Adipose tissue (tissue), 3 donors: ENCODE results near the gene TMEM9B. TPM values are rescaled to one million over a fixed set of nuclear protein-coding genes. Genes with fewer than 3 reads are reported as not detected.
A peak's percentile ranks its signal among the peaks of the same experiment; 100 is the strongest.
"Not testable (repeated sequence)": the region's sequence is repeated elsewhere in the genome, so short reads cannot be mapped to it uniquely, and the experiment has no call there.

ENCODE experiments used
- H3K27ac ChIP-seq: one replicate; pipeline ENCODE4 v1.5.1; 2013; ENCODE audit warnings: low read depth, low read length
- WGBS, 3 donors: extraction: QIAGEN DNeasy Blood & Tissue Kit; methylation state at CpG; one replicate each; pipeline ENCODE4 v1.1.7; 2013; 5-methylcytosine and 5-hydroxymethylcytosine counted together
- polyA plus RNA-seq, 3 donors: library from polyadenylated mRNA; stranded (reverse); fragments of 200-250 nt; gene quantifications; one replicate each; pipeline ENCODE4 v1.2.3, GENCODE V29; 2013
- donor health status: healthy with polysubstance abuse.
- donor health status: Bipolar disorder and iron deficiency.
- donor health status: healthy.

Gene TMEM9B
- polyA plus RNA-seq: 10 to 100 TPM; 25.2 to 32.0 (median 28.2) TPM

GRCh38 chr11:8964324-8965320, at the start of gene TMEM9B:
TMEM9B (minus strand) TSS chr11:8964442; CDS start chr11:8964313, 129 bp downstream.
- H3K27ac ChIP-seq: peak within 1 kb of the TSS; percentile 70
- WGBS, 3 donors: 0% methylated on average over 64 to 67 of the region's 67 CpGs

GRCh38 chr11:9013373-9013772, 49.1 kb upstream of the TMEM9B start:
- no peak overlapping the region for H3K27ac ChIP-seq
- WGBS, 3 donors: 85 to 94% (median 88%) methylated on average over 4 of the region's 4 CpGs

GRCh38 chr11:9009538-9009937, 45.3 kb upstream of the TMEM9B start:
- H3K27ac ChIP-seq: not testable (repeated sequence)
- 55 to 81% (median 71%) methylated on average over 1 of the region's 1 CpG for WGBS, 3 donors

- H3K27ac ChIP-seq: no peak overlapping the region
These were observed 44.4 kb upstream of the TMEM9B start for GRCh38 chr11:9008661-9009060.

GRCh38 chr11:9008011-9008550, 43.8 kb upstream of the TMEM9B start:
- no peak overlapping the region for H3K27ac ChIP-seq
- 65 to 73% (median 69%) methylated on average over 3 of the region's 3 CpGs for WGBS, 3 donors

More at GRCh38 chr11:9008661-9009060, 44.4 kb upstream of the TMEM9B start:
- WGBS, 3 donors: 67 to 85% (median 76%) methylated on average over 1 of the region's 1 CpG

- no peak overlapping the region for H3K27ac ChIP-seq
- WGBS, 3 donors: 76 to 88% (median 83%) methylated on average over 4 of the region's 4 CpGs
These were observed 40.8 kb upstream of the TMEM9B start for GRCh38 chr11:9005087-9005486.

GRCh38 chr11:9004183-9004926, 40.1 kb upstream of the TMEM9B start:
- 7 to 11% (median 8%) methylated on average over 59 to 69 of the region's 69 CpGs for WGBS, 3 donors
- no peak overlapping the region for H3K27ac ChIP-seq

GRCh38 chr11:9003573-9004182, 39.4 kb upstream of the TMEM9B start, which contains the start of gene NRIP3:
NRIP3 (minus strand) TSS chr11:9004001; CDS start chr11:9003935, 66 bp downstream.
- no peak within 1 kb of the TSS for H3K27ac ChIP-seq
- 1 to 2% (median 2%) methylated on average over 65 to 83 of the region's 83 CpGs for WGBS, 3 donors

- no peak overlapping the region for H3K27ac ChIP-seq
- WGBS, 3 donors: 13 to 15% (median 15%) methylated on average over 7 to 8 of the region's 8 CpGs
These were observed 38.8 kb upstream of the TMEM9B start for GRCh38 chr11:9002920-9003572.

GRCh38 chr11:9001736-9002135, 37.5 kb upstream of the TMEM9B start:
- no peak overlapping the region for H3K27ac ChIP-seq
- WGBS, 3 donors: 67 to 81% (median 72%) methylated on average over 6 of the region's 6 CpGs

- no peak overlapping the region for H3K27ac ChIP-seq
- 88 to 93% (median 89%) methylated on average over 2 of the region's 2 CpGs for WGBS, 3 donors
These were observed 33.8 kb upstream of the TMEM9B start for GRCh38 chr11:8998017-8998416.

GRCh38 chr11:8997451-8997850, 33.2 kb upstream of the TMEM9B start:
- WGBS, 3 donors: 79 to 88% (median 84%) methylated on average over 3 of the region's 3 CpGs
- no peak overlapping the region for H3K27ac ChIP-seq

- 59 to 83% (median 75%) methylated on average over 1 of the region's 1 CpG for WGBS, 3 donors
- H3K27ac ChIP-seq: no peak overlapping the region
These were observed 25.2 kb upstream of the TMEM9B start for GRCh38 chr11:8989453-8989852.

GRCh38 chr11:8988329-8989234, 24.3 kb upstream of the TMEM9B start:
- H3K27ac ChIP-seq: no peak overlapping the region
- 63 to 83% (median 77%) methylated on average over 3 of the region's 3 CpGs for WGBS, 3 donors

GRCh38 chr11:8987446-8987845, 23.2 kb upstream of the TMEM9B start:
- H3K27ac ChIP-seq: no peak overlapping the region
- WGBS, 3 donors: 88 to 90% (median 90%) methylated on average over 2 of the region's 2 CpGs

- 96 to 97% (median 96%) methylated on average over 6 of the region's 6 CpGs for WGBS, 3 donors
These were observed 22.5 kb upstream of the TMEM9B start for GRCh38 chr11:8986772-8987171.

GRCh38 chr11:8985462-8985861, 21.2 kb upstream of the TMEM9B start:
- H3K27ac ChIP-seq: no peak overlapping the region
- WGBS, 3 donors: 90 to 97% (median 96%) methylated on average over 5 of the region's 5 CpGs

More at GRCh38 chr11:8986772-8987171, 22.5 kb upstream of the TMEM9B start:
- H3K27ac ChIP-seq: not testable (repeated sequence)
